Mesenchymal stem cell (in vitro differentiated cells and primary cell): ENCODE measurements around the gene STX12. TPM values are rescaled to one million over a fixed set of nuclear protein-coding genes. Genes with fewer than 3 reads are reported as not detected.
A peak's percentile ranks its signal among the peaks of the same experiment; 100 is the strongest.

ENCODE experiments used
- DNase-seq: peaks from one replicate; pipeline ENCODE4 v3.0.0-alpha.2; 2013
- H2AFZ ChIP-seq: one replicate; pipeline ENCODE4 v1.6.1; 2013; ENCODE audit warnings: low read depth, mild to moderate bottlenecking, control low read depth, inconsistent platforms, low read length, moderate library complexity
- H2AK5ac ChIP-seq: 2 replicates; pipeline ENCODE4 v1.6.1; 2013; ENCODE audit warnings: low read length, moderate library complexity, mild to moderate bottlenecking, inconsistent platforms; ENCODE audit not compliant: severe bottlenecking
- H2BK120ac ChIP-seq: one replicate; pipeline ENCODE4 v1.6.1; 2013; ENCODE audit warnings: low read depth, mild to moderate bottlenecking, inconsistent platforms, low read length, moderate library complexity
- H2BK12ac ChIP-seq, 2 experiments: one replicate each; pipeline ENCODE4 v1.6.1; 2013; ENCODE audit warnings: inconsistent platforms in 2 of 2, low read length in 2 of 2, mild to moderate bottlenecking in 2 of 2, moderate library complexity in 2 of 2, control low read depth in 1 of 2
- H2BK15ac ChIP-seq: one replicate; pipeline ENCODE4 v1.6.1; 2013; ENCODE audit warnings: mild to moderate bottlenecking, low read depth, inconsistent platforms; ENCODE audit not compliant: poor library complexity, severe bottlenecking
- H2BK5ac ChIP-seq: 2 replicates; pipeline ENCODE4 v1.6.1; 2013; ENCODE audit warnings: low read depth, mild to moderate bottlenecking, low read length, control low read depth, inconsistent platforms; ENCODE audit not compliant: poor library complexity, severe bottlenecking
- H3K14ac ChIP-seq, 2 experiments: one replicate each; pipeline ENCODE4 v1.6.1; 2013; ENCODE audit warnings: inconsistent platforms in 2 of 2, low read length in 2 of 2, control low read depth in 1 of 2, mild to moderate bottlenecking in 1 of 2, moderate library complexity in 1 of 2
- H3K18ac ChIP-seq, 2 experiments: one replicate each; pipeline ENCODE4 v1.6.1; 2013; ENCODE audit warnings: inconsistent platforms in 2 of 2, low read length in 2 of 2, control low read depth in 1 of 2, low read depth in 1 of 2, mild to moderate bottlenecking in 1 of 2
- H3K23ac ChIP-seq, 2 experiments: one replicate each; pipeline ENCODE4 v1.6.1; 2013; ENCODE audit warnings: inconsistent platforms in 2 of 2, low read length in 2 of 2, mild to moderate bottlenecking in 2 of 2, moderate library complexity in 2 of 2, control low read depth in 1 of 2
- H3K27ac ChIP-seq: 2 replicates; pipeline ENCODE4 v1.5.1; 2013; ENCODE audit warnings: mild to moderate bottlenecking, moderate library complexity, low read length, control low read depth, inconsistent platforms; ENCODE audit not compliant: poor library complexity, severe bottlenecking
- H3K27me3 ChIP-seq, 2 experiments: 2 replicates each; pipeline versions ENCODE4 v1.6.1 to v1.7.0; 2013; ENCODE audit warnings: low read length in 2 of 2, mild to moderate bottlenecking in 2 of 2, moderate library complexity in 2 of 2, control low read depth in 1 of 2, inconsistent platforms in 1 of 2; ENCODE audit not compliant: control insufficient read depth in 1 of 2, insufficient read depth in 1 of 2
- H3K36me3 ChIP-seq, 2 experiments: 2 replicates each; pipeline versions ENCODE4 v1.6.1 to v1.7.0; 2013; ENCODE audit warnings: low read length in 2 of 2, control low read depth in 1 of 2, inconsistent platforms in 1 of 2, low read depth in 1 of 2, mild to moderate bottlenecking in 1 of 2; ENCODE audit not compliant: insufficient read depth in 2 of 2, control insufficient read depth in 1 of 2
- H3K4ac ChIP-seq, 2 experiments: one replicate each; pipeline ENCODE4 v1.6.1; 2013; ENCODE audit warnings: inconsistent platforms in 2 of 2, low read length in 2 of 2, mild to moderate bottlenecking in 2 of 2, moderate library complexity in 2 of 2, control low read depth in 1 of 2, low read depth in 1 of 2
- H3K4me1 ChIP-seq: 2 replicates; pipeline ENCODE4 v1.6.1; 2013; ENCODE audit warnings: low read depth, low read length, control low read depth; ENCODE audit not compliant: control insufficient read depth, insufficient read depth
- H3K4me2 ChIP-seq: 2 replicates; pipeline ENCODE4 v1.6.1; 2013; ENCODE audit warnings: low read length, mild to moderate bottlenecking, inconsistent platforms; ENCODE audit not compliant: poor library complexity, severe bottlenecking
- H3K4me3 ChIP-seq, 2 experiments: 2 replicates each; pipeline versions ENCODE4 v1.5.1 to v1.7.0; 2013; ENCODE audit warnings: low read length in 2 of 2, mild to moderate bottlenecking in 2 of 2, control low read depth in 1 of 2, low read depth in 1 of 2; ENCODE audit not compliant: insufficient read depth in 1 of 2
- H3K79me1 ChIP-seq: replicated peaks from 2 replicates; pipeline ENCODE4 v1.6.1; 2013; ENCODE audit warnings: mild to moderate bottlenecking, control low read depth, low read length, inconsistent platforms; ENCODE audit not compliant: poor library complexity, severe bottlenecking
- H3K9ac ChIP-seq: 2 replicates; pipeline ENCODE4 v1.7.0; 2013; ENCODE audit warnings: mild to moderate bottlenecking, low read length, moderate library complexity
- H3K9me3 ChIP-seq: 2 replicates; pipeline ENCODE4 v1.7.0; 2013; ENCODE audit warnings: mild to moderate bottlenecking, low read length; ENCODE audit not compliant: control insufficient read depth
- H4K8ac ChIP-seq: one replicate; pipeline ENCODE4 v1.6.1; 2013; ENCODE audit warnings: inconsistent platforms, mild to moderate bottlenecking, low read length, moderate library complexity
- H4K91ac ChIP-seq: one replicate; pipeline ENCODE4 v1.6.1; 2013; ENCODE audit warnings: mild to moderate bottlenecking, low read length, inconsistent platforms
- WGBS: methylation state at CpG from one replicate; pipeline ENCODE4 v1.1.7; 2013; ENCODE audit warnings: mixed read lengths; 5-methylcytosine and 5-hydroxymethylcytosine counted together
- polyA plus RNA-seq, 2 experiments: library from polyadenylated mRNA; stranded (reverse); fragments of 200-250 nt; gene quantifications; one replicate each; pipeline ENCODE4 v1.2.3, GENCODE V29; 2013

Gene STX12
- polyA plus RNA-seq (2013, experiment 1 of 2): 36.7 TPM
- polyA plus RNA-seq (2013, experiment 2 of 2): 39.6 TPM

DNA sequence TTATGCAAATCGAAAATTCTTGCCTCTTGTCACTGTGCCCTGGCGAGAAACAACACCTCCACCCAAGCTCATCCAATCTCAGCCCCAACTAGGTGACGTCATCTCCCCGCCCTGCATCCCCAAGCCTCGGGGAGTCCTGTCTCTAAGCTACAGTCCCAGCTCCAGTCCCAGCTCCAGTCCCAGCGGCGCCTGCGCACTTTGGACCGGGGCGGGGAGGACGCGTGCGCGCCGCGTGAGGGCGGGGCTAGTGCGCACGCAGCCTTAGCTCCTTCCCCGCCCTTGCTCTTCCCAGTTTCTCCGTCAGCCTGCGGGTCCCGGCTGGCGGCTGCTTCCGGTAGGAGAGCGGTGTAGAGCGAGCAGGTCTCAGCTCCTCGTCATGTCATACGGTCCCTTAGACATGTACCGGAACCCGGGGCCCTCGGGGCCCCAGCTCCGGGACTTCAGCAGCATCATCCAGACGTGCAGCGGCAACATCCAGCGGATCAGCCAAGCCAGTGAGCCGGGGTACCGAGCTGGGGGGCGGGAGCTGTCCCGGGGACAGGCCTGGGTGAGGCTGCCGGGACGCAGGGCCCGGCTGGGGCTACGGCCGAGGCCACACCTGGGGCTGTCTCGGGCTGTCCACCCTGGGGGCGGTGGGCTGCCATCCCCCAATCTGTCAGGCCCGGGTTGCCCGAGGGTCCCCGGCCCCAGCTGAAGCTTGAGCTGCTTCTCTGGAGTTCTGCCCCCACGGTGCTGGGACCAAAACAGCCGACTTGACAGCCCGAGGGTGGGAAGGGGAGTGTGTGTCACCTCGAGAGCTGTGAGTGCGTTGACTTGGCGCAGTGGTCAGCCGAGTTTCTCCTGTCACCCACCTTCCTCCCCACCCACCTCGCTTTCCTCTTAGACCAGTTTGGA is at the start of gene STX12:
Gene STX12, plus strand, starts transcription at position 288 of the 894 bp plus-strand sequence. Its CDS starts 89 bp downstream, at position 377.
- Histone ChIP-seq H3K79me1 (peaks cover 13% of the 10 kb centered on the region), H3K18ac (peak within 1 kb of the TSS; percentile 81 to 92), H2BK5ac (no peak within 1 kb of the TSS), H3K27me3 (no peaks in the 10 kb centered on the region), H3K9ac (peak within 1 kb of the TSS; percentile 99), H2BK12ac (peak within 1 kb of the TSS in 1 of 2 experiments; percentile 42), H3K36me3 (peaks cover 0 to 18% of the 10 kb centered on the region in 2 experiments), H4K91ac (peak within 1 kb of the TSS; percentile 14), H2BK15ac (peak within 1 kb of the TSS; percentile 80), H3K27ac (peak within 1 kb of the TSS; percentile 77), H2AK5ac (no peak within 1 kb of the TSS), H3K4me1 (peaks cover 3% of the 10 kb centered on the region), H3K23ac (peak within 1 kb of the TSS in 1 of 2 experiments; percentile 42), H3K14ac (peak within 1 kb of the TSS in 1 of 2 experiments; percentile 87), H4K8ac (peak within 1 kb of the TSS; percentile 42), H3K4me2 (peak within 1 kb of the TSS; percentile 94), H3K4ac (peak within 1 kb of the TSS; percentile 78 to 81), H3K4me3 (peak within 1 kb of the TSS; percentile 90 to 97), H3K9me3 (no peaks in the 10 kb centered on the region), H2AFZ (peak within 1 kb of the TSS; percentile 73), H2BK120ac (no peak within 1 kb of the TSS)
- DNase-seq: peak; percentile 99
- WGBS: under 1% methylated on average over 46 of the region's 58 CpGs

DNA sequence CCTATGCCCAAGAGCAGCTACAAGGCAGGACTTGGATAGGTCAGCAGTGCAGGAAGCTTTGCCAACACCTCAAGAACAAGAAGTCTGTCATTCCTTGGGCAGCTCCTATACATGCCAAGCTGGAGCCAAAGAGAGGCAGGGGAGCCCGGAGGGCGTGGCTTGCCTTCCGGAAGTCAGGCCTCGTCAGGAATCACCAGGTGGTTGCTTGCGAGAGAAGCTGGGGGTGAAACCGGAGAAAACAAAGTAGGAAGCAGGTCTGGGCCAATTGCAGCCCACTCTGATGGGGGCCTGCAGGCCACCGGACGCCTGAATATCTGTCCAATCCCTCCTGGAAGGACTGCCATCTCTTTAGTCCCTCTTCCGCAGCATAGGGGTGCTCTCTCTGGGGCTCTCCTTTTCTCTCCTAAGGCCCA is 48.1 kb upstream of the STX12 start:
- peak overlapping the region; percentile 96 for H3K9ac ChIP-seq
- peak overlapping the region; percentile 83 for H4K8ac ChIP-seq
- H3K4me1 ChIP-seq: peaks cover 4% of the 10 kb centered on the region
- peaks cover 8% of the 10 kb centered on the region for H3K79me1 ChIP-seq
- H2BK15ac ChIP-seq: no peak overlapping the region
- no peaks in the 10 kb centered on the region for H3K9me3 ChIP-seq
- no peaks in the 10 kb centered on the region for H3K27me3 ChIP-seq
- no peak for DNase-seq
- no peak overlapping the region for H3K14ac ChIP-seq
- 95% methylated on average over 9 of the region's 9 CpGs for WGBS
- H3K23ac ChIP-seq: no peak overlapping the region
- H3K36me3 ChIP-seq: peaks cover 4 to 22% of the 10 kb centered on the region in 2 experiments
- no peak overlapping the region for H2BK120ac ChIP-seq
- H3K27ac ChIP-seq: peak overlapping the region; percentile 8
- no peak overlapping the region for H2BK5ac ChIP-seq
- peak overlapping the region; percentile 98 for H2AFZ ChIP-seq
- peak overlapping the region; percentile 4 to 21 for H3K4ac ChIP-seq
- peak overlapping the region; percentile 68 for H2AK5ac ChIP-seq
- H2BK12ac ChIP-seq: no peak overlapping the region
- peak overlapping the region in 1 of 2 experiments; percentile 84 for H3K4me3 ChIP-seq
- no peak overlapping the region for H4K91ac ChIP-seq
- H3K4me2 ChIP-seq: peak overlapping the region; percentile 87
- peak overlapping the region; percentile 73 to 75 for H3K18ac ChIP-seq

- peak within 1 kb of the TSS in 1 of 2 experiments; percentile 69 for H3K23ac ChIP-seq
- peak within 1 kb of the TSS; percentile 98 for H2BK15ac ChIP-seq
- WGBS: 8% methylated on average over 48 of the region's 72 CpGs
- peak within 1 kb of the TSS; percentile 99 for H3K9ac ChIP-seq
- peak within 1 kb of the TSS; percentile 83 for H4K8ac ChIP-seq
- no peaks in the 10 kb centered on the region for H3K27me3 ChIP-seq
- peak within 1 kb of the TSS; percentile 21 for H3K27ac ChIP-seq
- peaks cover 8% of the 10 kb centered on the region for H3K79me1 ChIP-seq
- peak within 1 kb of the TSS; percentile 68 for H2AK5ac ChIP-seq
- H2BK120ac ChIP-seq: peak within 1 kb of the TSS; percentile 34
- peak within 1 kb of the TSS; percentile 98 for H2AFZ ChIP-seq
- peak within 1 kb of the TSS in 1 of 2 experiments; percentile 93 for H3K14ac ChIP-seq
- H2BK12ac ChIP-seq: no peak within 1 kb of the TSS
- H2BK5ac ChIP-seq: peak within 1 kb of the TSS; percentile 10
- H3K4ac ChIP-seq: peak within 1 kb of the TSS; percentile 21 to 58
- H3K36me3 ChIP-seq: peaks cover 4 to 25% of the 10 kb centered on the region in 2 experiments
- H3K4me2 ChIP-seq: peak within 1 kb of the TSS; percentile 90
- peak; percentile 99 for DNase-seq
- H3K4me1 ChIP-seq: peaks cover 4% of the 10 kb centered on the region
- H3K4me3 ChIP-seq: peak within 1 kb of the TSS; percentile 96 to 97
- H4K91ac ChIP-seq: peak within 1 kb of the TSS; percentile 50
- H3K18ac ChIP-seq: peak within 1 kb of the TSS; percentile 75 to 88
- H3K9me3 ChIP-seq: no peaks in the 10 kb centered on the region
Measured at GRCh38 chr1:27725374-27726172, 47.4 kb upstream of the STX12 start, which contains the start of gene FAM76A. Gene FAM76A (plus strand): TSS chr1:27725961. CDS start chr1:27726081, 120 bp downstream.
